ENCODE results near the gene LRFN2. TPM values are rescaled to one million over a fixed set of nuclear protein-coding genes. Genes with fewer than 3 reads are reported as not detected.
A peak's percentile ranks its signal among the peaks of the same experiment; 100 is the strongest.

The LRFN2 gene
- total RNA-seq, 2 donors from 2014 or later: 0.29 to 0.50 TPM

DNA sequence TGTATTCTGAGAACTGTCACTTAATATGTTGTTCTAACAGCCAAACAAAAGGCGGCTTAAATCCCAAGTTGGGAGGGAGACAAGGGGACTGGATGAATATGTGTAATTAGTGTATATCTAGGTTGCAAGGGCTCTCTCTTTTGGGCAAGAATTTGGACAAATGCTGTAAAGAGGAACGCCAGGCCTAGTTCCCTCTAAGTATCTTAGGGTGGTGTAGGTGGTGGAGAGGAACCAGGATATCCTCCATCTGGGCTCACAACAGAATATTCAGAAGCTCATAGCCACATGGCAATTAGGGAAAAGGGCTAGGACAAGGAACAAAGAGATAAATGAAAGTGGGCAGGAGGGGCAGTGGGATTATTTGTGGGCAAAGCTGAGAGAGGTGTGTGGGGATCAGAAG is 149.5 kb downstream of the LRFN2 start:
- Mint-ChIP-seq H3K4me1 (ENCODE audit: low read depth in 2 of 2) (peaks cover 35 to 44% of the 10 kb centered on the region in 2 donors), H3K27ac (peak overlapping the region; percentile 64 to 79), H3K36me3 (no peaks in the 10 kb centered on the region), H3K4me3 (no peak overlapping the region), H3K27me3 (no peaks in the 10 kb centered on the region), H3K9me3 (no peaks in the 10 kb centered on the region)
- no peak for ATAC-seq
- no peak for DNase-seq (ENCODE audit: low spot score)

DNA sequence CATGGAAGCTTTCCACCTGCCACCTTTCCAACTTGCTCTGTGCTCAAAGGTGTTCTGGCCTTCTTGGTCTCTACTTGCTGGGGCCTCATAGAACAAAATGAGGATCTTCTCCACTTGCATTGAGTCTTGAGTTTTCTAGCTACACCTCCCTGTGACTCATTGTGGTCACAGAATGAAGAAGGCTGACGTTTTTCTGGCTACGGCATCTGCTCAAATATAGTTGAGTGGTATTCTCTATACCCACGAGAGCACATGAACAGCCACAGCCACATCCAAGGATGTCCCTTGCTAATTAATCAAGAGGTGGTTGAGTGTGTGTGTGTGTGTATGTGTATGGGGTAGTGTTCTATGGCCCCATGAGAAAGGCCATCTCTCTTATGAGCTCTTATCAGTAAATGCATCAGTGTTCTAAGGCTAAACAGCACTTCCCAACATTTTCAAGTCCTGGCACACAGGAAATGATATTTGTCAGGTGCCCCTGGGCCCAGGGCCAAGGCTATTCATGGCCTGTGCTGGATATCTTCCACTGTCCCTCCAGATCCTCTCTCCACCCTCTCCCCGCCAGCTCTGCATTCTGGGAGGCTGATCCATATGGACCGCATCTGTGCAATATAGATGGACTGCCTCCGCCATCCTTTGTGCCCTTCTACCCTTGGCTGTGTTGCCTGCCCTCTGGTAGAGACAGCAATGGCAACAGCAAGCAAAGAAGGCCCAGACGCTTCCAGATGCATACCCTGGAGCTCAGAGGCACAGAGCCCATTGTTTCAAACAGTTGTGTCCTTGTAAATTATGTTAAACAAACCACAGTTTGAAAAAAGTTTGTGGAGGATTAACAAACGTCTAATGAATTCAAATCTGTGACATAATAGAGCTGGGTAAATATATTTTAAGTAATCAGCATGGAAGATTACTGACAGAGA is 150.2 kb downstream of the LRFN2 start:
- H3K4me1 Mint-ChIP-seq (ENCODE audit: low read depth in 2 of 2): peaks cover 35 to 44% of the 10 kb centered on the region in 2 donors
- ATAC-seq (peak; percentile 77 to 86), DNase-seq (ENCODE audit: low spot score) (no peak)
- H3K27me3 Mint-ChIP-seq: no peaks in the 10 kb centered on the region
- H3K27ac Mint-ChIP-seq: peak overlapping the region; percentile 64 to 79
- peak overlapping the region; percentile 25 for H3K4me3 Mint-ChIP-seq
- H3K36me3 Mint-ChIP-seq: no peaks in the 10 kb centered on the region
- H3K9me3 Mint-ChIP-seq: no peaks in the 10 kb centered on the region

DNA sequence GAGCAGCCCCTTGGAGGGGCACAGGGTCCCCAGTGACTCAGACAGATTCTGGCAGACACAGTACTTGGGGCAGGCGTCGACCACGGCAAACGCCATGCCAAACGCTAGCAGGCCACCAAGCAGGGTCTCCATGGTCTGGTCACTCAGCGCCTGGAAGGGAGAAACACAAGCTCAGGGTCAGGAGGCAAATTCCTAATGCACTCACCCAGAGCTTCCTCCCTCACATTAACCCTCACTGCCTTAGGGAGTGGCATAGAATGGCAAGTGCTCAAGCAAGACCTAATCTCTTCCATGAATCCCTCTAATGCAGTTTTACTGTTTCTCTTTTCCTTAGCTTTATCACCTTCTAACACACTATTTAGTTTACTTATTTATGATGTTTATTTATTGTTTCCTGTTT is 154.2 kb downstream of the LRFN2 start:
- Mint-ChIP-seq H3K36me3 (no peaks in the 10 kb centered on the region), H3K27ac (no peak overlapping the region), H3K9me3 (no peaks in the 10 kb centered on the region), H3K4me3 (no peak overlapping the region), H3K4me1 (ENCODE audit: low read depth in 2 of 2) (peaks cover 14 to 17% of the 10 kb centered on the region in 2 donors), H3K27me3 (no peaks in the 10 kb centered on the region)
- DNase-seq (ENCODE audit: low spot score): no peak
- no peak for ATAC-seq

DNA sequence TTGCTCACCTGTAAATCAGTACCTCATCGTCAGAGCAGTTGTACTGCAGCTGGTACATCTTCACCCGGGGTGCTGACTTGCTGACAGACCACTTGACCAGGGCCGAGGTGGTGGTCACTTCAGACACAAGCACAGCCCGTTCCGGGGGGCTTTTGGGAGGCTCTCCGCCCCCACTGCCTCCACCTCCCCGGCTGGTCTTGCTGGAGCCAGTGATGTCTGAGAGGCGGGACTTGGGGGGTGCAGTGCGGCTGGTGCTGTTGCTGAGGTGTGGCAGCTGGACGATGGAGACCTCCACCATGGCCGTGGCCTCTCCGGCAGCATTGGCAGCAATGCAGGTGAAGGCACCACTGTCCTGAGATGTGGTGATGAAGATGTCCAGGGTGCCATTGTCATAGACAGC is 155.5 kb downstream of the LRFN2 start:
- H3K27ac Mint-ChIP-seq: no peak overlapping the region
- DNase-seq (ENCODE audit: low spot score): no peak
- no peaks in the 10 kb centered on the region for H3K9me3 Mint-ChIP-seq
- peaks cover 4 to 5% of the 10 kb centered on the region in 2 donors for H3K4me1 Mint-ChIP-seq (ENCODE audit: low read depth in 2 of 2)
- H3K36me3 Mint-ChIP-seq: no peaks in the 10 kb centered on the region
- no peak for ATAC-seq
- H3K4me3 Mint-ChIP-seq: no peak overlapping the region
- no peaks in the 10 kb centered on the region for H3K27me3 Mint-ChIP-seq

DNA sequence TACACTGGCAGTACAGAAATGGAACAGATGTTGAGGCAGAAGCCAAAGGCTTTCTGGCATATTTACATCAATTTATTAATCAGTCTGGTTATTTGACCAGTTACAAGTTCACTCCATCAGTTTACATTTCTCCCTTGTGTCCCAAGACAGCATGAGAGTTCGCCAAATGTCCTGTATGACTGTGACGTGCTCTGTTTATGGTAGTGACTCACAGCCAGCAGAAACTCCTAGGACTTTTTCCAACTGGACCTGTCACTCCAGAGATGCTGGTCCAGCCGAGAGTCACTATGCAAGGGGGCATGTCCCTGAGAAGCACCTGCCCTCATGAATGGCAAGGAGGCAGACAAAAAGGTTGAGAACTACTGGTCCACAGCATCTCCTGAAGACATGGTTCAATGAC is 160.0 kb downstream of the LRFN2 start:
- Mint-ChIP-seq H3K9me3 (no peaks in the 10 kb centered on the region), H3K4me1 (ENCODE audit: low read depth in 2 of 2) (no peaks in the 10 kb centered on the region), H3K4me3 (no peak overlapping the region), H3K27ac (no peak overlapping the region), H3K27me3 (peaks cover 0 to 3% of the 10 kb centered on the region in 2 donors), H3K36me3 (no peaks in the 10 kb centered on the region)
- ATAC-seq (no peak), DNase-seq (ENCODE audit: low spot score) (no peak)

DNA sequence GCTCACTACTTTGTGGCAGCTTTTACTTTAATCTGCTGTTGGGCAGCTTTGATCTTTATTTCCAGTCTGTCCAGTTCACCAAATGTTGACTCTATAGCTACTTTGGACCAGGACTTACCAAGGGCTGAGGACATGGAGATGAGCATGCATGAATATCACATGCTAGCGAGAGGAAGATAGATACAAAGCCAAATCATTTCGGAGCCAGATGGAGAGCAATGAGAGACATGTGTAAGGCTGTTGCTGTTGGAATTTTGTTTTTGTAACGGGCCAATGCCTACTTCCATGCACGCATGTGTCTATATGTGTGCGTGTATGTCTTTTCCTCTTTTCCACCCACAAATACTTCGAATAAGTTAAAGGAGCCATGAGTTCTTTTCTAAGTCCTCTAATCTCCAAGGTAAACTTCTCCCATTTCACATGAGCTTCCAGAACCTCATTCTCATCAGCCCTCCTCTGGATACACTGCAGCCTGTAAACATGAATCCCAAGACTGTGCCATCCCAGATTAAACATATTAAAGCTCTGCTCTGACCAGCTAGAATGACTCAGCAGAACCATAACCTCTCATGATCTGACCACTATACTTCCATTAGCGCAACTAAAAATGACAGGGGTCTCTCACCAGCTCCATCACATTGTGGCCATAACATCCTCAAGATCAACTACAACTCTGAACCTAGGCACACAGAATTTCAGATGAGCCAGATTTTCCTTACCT is 160.7 kb downstream of the LRFN2 start:
- H3K9me3 Mint-ChIP-seq: no peaks in the 10 kb centered on the region
- peaks cover 0 to 3% of the 10 kb centered on the region in 2 donors for H3K27me3 Mint-ChIP-seq
- ATAC-seq (no peak), DNase-seq (ENCODE audit: low spot score) (no peak)
- no peaks in the 10 kb centered on the region for H3K36me3 Mint-ChIP-seq
- H3K4me3 Mint-ChIP-seq: no peak overlapping the region
- no peaks in the 10 kb centered on the region for H3K4me1 Mint-ChIP-seq (ENCODE audit: low read depth in 2 of 2)
- peak overlapping the region in 1 of 2 donors; percentile 34 for H3K27ac Mint-ChIP-seq

DNA sequence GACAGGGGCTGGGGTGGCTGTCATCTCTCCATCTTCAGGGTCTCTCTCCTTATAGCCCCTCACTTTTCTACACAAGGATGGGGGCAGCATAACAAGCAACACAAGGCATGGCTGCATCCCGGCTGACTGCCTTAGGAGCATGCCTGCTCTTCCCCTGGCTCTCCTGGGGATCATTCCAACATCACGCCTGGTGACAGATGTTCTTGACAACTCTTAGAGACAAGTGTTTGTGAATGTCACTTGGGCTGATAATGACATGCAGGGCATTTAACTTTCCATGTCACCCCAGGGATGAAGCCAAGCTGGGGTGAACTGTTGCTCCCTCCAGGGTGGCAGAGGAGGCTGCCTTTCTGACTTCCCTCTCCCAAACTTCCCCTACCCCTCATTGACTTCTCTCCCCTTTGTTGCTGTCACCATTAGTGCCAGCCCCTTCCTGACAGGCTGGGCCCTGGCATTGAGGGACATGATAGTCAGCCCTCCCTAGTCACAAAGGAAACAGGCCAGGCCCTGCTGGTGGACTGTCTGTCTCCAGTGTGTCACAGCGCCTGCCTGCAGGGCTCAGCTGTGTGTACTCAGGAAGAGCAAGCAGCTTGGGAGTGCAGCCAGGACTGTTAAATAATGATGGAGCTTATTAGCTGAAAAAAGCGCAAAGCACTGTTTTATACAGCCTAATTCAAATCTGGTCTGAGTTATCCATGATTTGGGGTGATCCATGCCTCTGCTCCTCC is 161.8 kb downstream of the LRFN2 start:
- H3K4me3 Mint-ChIP-seq: no peak overlapping the region
- no peaks in the 10 kb centered on the region for H3K36me3 Mint-ChIP-seq
- DNase-seq (ENCODE audit: low spot score) (no peak), ATAC-seq (no peak)
- no peaks in the 10 kb centered on the region for H3K9me3 Mint-ChIP-seq
- peaks cover 4 to 5% of the 10 kb centered on the region in 2 donors for H3K4me1 Mint-ChIP-seq (ENCODE audit: low read depth in 2 of 2)
- H3K27me3 Mint-ChIP-seq: peaks cover 0 to 3% of the 10 kb centered on the region in 2 donors
- peak overlapping the region in 1 of 2 donors; percentile 34 for H3K27ac Mint-ChIP-seq

DNA sequence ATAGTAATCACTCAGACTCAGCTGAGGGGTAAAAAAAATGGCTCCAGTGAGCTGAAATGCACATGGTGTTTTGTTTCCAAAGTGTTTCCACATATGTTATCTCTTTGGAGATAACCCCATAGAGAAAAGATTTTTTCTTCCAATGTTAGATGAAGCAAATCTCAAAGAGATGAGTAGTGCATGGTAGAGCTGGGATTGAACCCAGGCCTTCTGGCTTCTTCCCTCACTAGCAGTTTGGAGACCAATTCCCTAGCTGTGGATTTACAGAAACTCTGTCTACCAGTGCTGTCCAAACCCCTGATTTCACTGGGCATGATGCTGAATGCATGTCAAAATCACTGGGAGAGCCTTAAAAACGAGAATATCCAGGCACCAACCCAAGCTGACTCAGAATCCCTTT is 165.1 kb downstream of the LRFN2 start:
- H3K27me3 Mint-ChIP-seq: peaks cover 0 to 3% of the 10 kb centered on the region in 2 donors

DNA sequence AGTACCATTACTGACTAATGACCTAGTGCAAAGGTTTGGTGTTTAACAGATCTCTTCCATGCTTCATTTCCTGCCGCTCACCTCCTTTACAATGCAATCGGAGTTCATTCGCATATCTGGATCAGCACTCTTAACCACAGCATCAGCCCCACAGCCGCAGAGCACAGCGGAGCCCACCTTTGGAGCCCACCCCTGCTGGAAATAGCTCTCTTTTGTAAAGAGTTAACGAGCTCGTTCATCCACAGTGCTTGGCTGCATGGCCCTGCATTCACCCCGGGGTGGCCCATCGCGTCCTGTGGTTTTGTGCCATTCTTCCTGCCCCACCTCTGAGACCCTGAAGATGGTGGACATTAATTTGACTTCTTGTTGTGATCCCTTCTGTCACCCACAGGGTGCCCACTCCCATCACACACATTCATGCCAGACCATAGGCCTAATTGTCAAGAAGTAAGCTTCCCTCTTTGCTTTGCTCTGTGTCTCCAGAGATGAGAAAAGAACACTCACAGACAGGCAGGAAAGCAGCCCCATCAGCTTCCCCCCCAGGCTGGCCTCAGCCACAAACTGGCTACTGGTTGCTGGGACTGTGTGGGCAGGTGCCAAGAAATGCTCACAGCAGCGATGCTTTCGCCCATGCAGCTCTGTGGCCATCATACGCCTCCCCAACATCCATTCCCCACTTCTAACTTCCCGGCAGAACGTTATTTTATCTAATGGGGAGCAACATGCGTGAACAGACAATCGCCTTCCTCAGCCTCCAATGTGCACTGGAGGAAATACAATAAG is 167.0 kb downstream of the LRFN2 start:
- no peaks in the 10 kb centered on the region for H3K9me3 Mint-ChIP-seq
- peaks cover 14 to 26% of the 10 kb centered on the region in 2 donors for H3K4me1 Mint-ChIP-seq (ENCODE audit: low read depth in 2 of 2)
- no peaks in the 10 kb centered on the region for H3K36me3 Mint-ChIP-seq
- peaks cover 0 to 7% of the 10 kb centered on the region in 2 donors for H3K27me3 Mint-ChIP-seq
- DNase-seq (ENCODE audit: low spot score) (no peak), ATAC-seq (peak; percentile 58 to 71)
- peak overlapping the region; percentile 47 for H3K4me3 Mint-ChIP-seq
- peak overlapping the region; percentile 72 to 79 for H3K27ac Mint-ChIP-seq

More for the DNA sequence above, 165.1 kb downstream of the LRFN2 start:
- no peak for ATAC-seq
- Mint-ChIP-seq H3K4me3 (no peak overlapping the region), H3K4me1 (ENCODE audit: low read depth in 2 of 2) (peaks cover 14 to 26% of the 10 kb centered on the region in 2 donors), H3K36me3 (no peaks in the 10 kb centered on the region), H3K27ac (no peak overlapping the region), H3K9me3 (no peaks in the 10 kb centered on the region)
- DNase-seq (ENCODE audit: low spot score): no peak

DNA sequence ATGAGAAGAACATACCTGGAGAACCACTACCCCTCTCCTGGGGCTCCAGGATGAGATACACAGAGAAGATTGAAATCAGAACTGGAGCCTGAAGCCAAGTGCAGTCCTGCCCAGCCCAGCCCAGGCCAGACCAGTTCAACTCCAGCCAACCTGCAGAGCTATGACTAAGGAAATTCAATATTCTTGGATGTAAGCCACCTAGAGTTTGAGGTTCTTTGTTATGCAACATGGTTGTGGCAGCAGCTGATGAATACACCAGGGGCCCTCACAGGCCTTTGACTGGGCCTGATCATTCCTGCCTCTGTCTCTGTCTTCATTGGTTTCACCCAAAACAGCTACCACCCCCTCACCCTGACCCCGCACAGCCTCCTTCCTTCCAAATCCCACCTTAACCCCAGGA is 167.8 kb downstream of the LRFN2 start:
- Mint-ChIP-seq H3K4me3 (peak overlapping the region; percentile 47), H3K36me3 (no peaks in the 10 kb centered on the region), H3K27me3 (peaks cover 0 to 4% of the 10 kb centered on the region in 2 donors), H3K9me3 (no peaks in the 10 kb centered on the region), H3K4me1 (ENCODE audit: low read depth in 2 of 2) (peaks cover 14 to 26% of the 10 kb centered on the region in 2 donors), H3K27ac (peak overlapping the region; percentile 72 to 79)
- ATAC-seq: no peak
- DNase-seq (ENCODE audit: low spot score): no peak

DNA sequence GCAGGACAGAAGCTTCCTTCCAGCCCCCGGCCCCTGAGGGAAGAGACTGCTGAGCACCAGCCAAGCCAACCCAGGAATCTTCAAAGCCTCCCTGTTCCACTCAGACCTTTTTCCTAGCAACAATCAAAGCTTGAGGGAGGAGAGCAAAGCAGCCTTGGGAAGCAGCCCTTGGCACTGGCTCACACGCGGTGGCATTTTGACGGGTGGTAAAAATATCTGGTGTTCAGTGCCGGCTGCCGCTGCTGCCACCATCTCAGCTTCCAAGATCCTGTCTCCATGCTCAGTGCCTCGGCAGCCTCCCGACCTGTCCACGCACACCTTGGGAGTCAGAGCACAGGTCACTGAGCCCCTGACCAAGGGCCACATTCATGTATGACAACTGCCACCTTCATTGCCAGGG is 170.1 kb downstream of the LRFN2 start:
- Mint-ChIP-seq H3K36me3 (no peaks in the 10 kb centered on the region), H3K4me1 (ENCODE audit: low read depth in 2 of 2) (peaks cover 17 to 31% of the 10 kb centered on the region in 2 donors), H3K4me3 (no peak overlapping the region)

DNA sequence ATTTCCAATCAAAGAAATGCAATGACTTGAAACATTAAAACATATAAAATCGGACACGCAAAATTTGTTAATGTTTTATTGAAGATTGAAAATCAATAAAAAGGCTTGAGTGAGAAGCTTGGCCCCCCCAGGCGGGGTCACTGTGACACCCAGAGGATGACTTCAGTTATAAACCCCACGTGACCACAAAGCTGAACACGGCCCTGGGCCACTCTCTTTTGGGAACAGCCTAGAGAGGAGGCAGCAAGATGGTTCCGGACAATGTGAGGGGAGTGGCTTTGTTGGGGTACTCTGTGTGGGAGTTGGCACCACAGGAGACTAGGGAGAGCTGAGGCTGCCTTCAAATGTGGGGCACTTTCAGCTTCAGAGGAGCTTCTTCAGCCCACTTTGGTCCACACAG is 172.5 kb downstream of the LRFN2 start:
- Mint-ChIP-seq H3K9me3 (no peaks in the 10 kb centered on the region), H3K36me3 (no peaks in the 10 kb centered on the region), H3K4me3 (no peak overlapping the region), H3K27me3 (peaks cover 0 to 4% of the 10 kb centered on the region in 2 donors), H3K4me1 (ENCODE audit: low read depth in 2 of 2) (peaks cover 19 to 27% of the 10 kb centered on the region in 2 donors), H3K27ac (no peak overlapping the region)
- DNase-seq (ENCODE audit: low spot score) (no peak), ATAC-seq (no peak)

More for the DNA sequence above, 170.1 kb downstream of the LRFN2 start:
- Mint-ChIP-seq H3K27ac (no peak overlapping the region), H3K9me3 (no peaks in the 10 kb centered on the region), H3K27me3 (peaks cover 0 to 4% of the 10 kb centered on the region in 2 donors)
- DNase-seq (ENCODE audit: low spot score) (no peak), ATAC-seq (no peak)

DNA sequence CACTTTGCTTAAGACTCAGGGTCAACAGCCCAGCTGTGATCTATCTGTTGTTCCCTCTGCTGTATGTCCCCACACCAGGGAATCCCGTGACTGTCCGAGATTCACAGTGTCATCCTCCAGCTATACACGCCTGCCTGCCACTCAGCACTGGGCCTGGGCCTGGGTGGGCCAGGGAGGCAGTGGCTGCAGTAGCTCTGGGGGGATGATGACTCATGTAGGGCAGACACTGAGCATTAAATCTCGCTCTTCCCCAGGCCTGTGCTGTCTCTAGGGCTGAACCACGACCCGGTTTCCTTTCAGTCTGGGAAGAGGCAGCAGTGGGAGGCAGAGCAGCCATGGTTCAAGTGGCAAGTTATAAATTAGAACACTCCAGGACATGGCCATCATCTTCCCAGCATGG is 173.9 kb downstream of the LRFN2 start:
- H3K4me1 Mint-ChIP-seq (ENCODE audit: low read depth in 2 of 2): peaks cover 27 to 30% of the 10 kb centered on the region in 2 donors
- DNase-seq (ENCODE audit: low spot score) (no peak), ATAC-seq (peak; percentile 17 to 51)
- peaks cover 0 to 4% of the 10 kb centered on the region in 2 donors for H3K27me3 Mint-ChIP-seq
- H3K4me3 Mint-ChIP-seq: no peak overlapping the region
- peak overlapping the region in 1 of 2 donors; percentile 66 for H3K27ac Mint-ChIP-seq
- H3K9me3 Mint-ChIP-seq: no peaks in the 10 kb centered on the region
- H3K36me3 Mint-ChIP-seq: no peaks in the 10 kb centered on the region

All from natural killer cell treated with Interleukin-12 subunit alpha and Interleukin-12 subunit beta and Interleukin-15 and Interleukin-18, amount 100 ng/mL, for 72 hours (primary cell).